B cell (primary cell): ENCODE data around the gene INHBE. TPM values are rescaled to one million over a fixed set of nuclear protein-coding genes. Genes with fewer than 3 reads are reported as not detected.

Experiments used
- ATAC-seq: fragments of 200-7000 bp; cut with Tn5 transposase; one replicate; pipeline ENCODE4 v1.10.0; 2021; ENCODE audit warnings: low read depth, mild to moderate bottlenecking, moderate number of reproducible peaks, moderate library complexity
- CTCF ChIA-PET: fragments of 350-600 bp; sonication (Branson Sonifier 250); formaldehyde crosslinking; loops from one replicate; lab custom pipeline; 2021; ENCODE audit warnings: antibody characterized with exemption, inconsistent platforms; lab: Charles Lee
- POLR2A ChIA-PET: fragments of 350-600 bp; sonication (Branson Sonifier 250); formaldehyde crosslinking; loops from one replicate; lab custom pipeline; 2021; ENCODE audit warnings: antibody characterized with exemption; lab: Charles Lee
- DNase-seq: peaks from one replicate; pipeline ENCODE4 v3.0.0; 2013
- H2AFZ ChIP-seq: 2 replicates; pipeline ENCODE4 v1.6.1; 2012; ENCODE audit warnings: mild to moderate bottlenecking, low read depth, low read length; ENCODE audit not compliant: insufficient read depth, poor library complexity, severe bottlenecking
- H3K27ac ChIP-seq, 2 donors: 1 replicate in 1 of 2; 2 replicates in 1 of 2; pipeline ENCODE4 v1.5.1; 2012 to 2013; ENCODE audit warnings: low read length in 2 of 2, mild to moderate bottlenecking in 2 of 2, moderate library complexity in 1 of 2
- H3K27me3 ChIP-seq, 4 experiments: fragments of 200-600 bp in 1 of 4; sonication (generic) in 1 of 4; replicated peaks in 1 of 4; 1 replicate in 2 of 4; 2 replicates in 2 of 4; pipeline versions ENCODE4 v1.6.1 to v1.7.0; 2013 to 2016; ENCODE audit warnings: low read length in 3 of 4, mild to moderate bottlenecking in 2 of 4, mixed read lengths in 1 of 4, moderate library complexity in 1 of 4; ENCODE audit not compliant: insufficient read depth in 4 of 4, control insufficient read depth in 3 of 4; ENCODE audit errors: control extremely low read depth in 1 of 4
- H3K36me3 ChIP-seq, 2 experiments: replicated peaks in 1 of 2; 1 replicate in 1 of 2; 2 replicates in 1 of 2; pipeline versions ENCODE4 v1.6.1 to v1.7.1; 2013; ENCODE audit warnings: low read length in 1 of 2; ENCODE audit not compliant: insufficient read depth in 2 of 2, control insufficient read depth in 1 of 2; ENCODE audit errors: control extremely low read depth in 1 of 2, extremely low read depth in 1 of 2
- H3K4me1 ChIP-seq, 2 donors: fragments of 200-600 bp in 1 of 2; sonication (generic) in 1 of 2; 1 replicate in 1 of 2; 2 replicates in 1 of 2; pipeline versions ENCODE4 v1.5.1 to v1.6.1; 2013 to 2017; ENCODE audit warnings: low read length in 2 of 2; ENCODE audit not compliant: control insufficient read depth in 2 of 2, insufficient read depth in 2 of 2
- H3K4me2 ChIP-seq: replicated peaks from 2 replicates; pipeline ENCODE3; 2012; ENCODE audit warnings: mild to moderate bottlenecking, low read depth, low read length; ENCODE audit not compliant: poor library complexity, severe bottlenecking
- H3K4me3 ChIP-seq, 5 experiments: fragments of 200-600 bp in 1 of 5; sonication (generic) in 1 of 5; 1 replicate in 3 of 5; 2 replicates in 2 of 5; pipeline versions ENCODE4 v1.5.1 to v1.7.0; 2011 to 2016; ENCODE audit warnings: low read length in 4 of 5, mild to moderate bottlenecking in 4 of 5, low read depth in 2 of 5, control low read depth in 1 of 5, moderate library complexity in 1 of 5; ENCODE audit not compliant: insufficient read depth in 1 of 5; ENCODE audit errors: control extremely low read depth in 1 of 5, extremely low read depth in 1 of 5
- H3K79me2 ChIP-seq: fragments of 200-600 bp; sonication (generic); one replicate; pipeline ENCODE4 v1.6.0; 2016; ENCODE audit warnings: low read length; ENCODE audit not compliant: control insufficient read depth, insufficient read depth
- H3K9ac ChIP-seq: fragments of 200-600 bp; sonication (generic); 2 replicates; pipeline ENCODE4 v1.6.1; 2017; ENCODE audit warnings: mild to moderate bottlenecking, low read length, moderate library complexity
- H3K9me3 ChIP-seq, 3 donors: one replicate each; pipeline versions ENCODE4 v1.6.1 to v1.7.1; 2013; ENCODE audit warnings: low read length in 2 of 3; ENCODE audit not compliant: control insufficient read depth in 2 of 3, insufficient read depth in 1 of 3; ENCODE audit errors: control extremely low read depth in 1 of 3
- H4K20me1 ChIP-seq: 2 replicates; pipeline ENCODE4 v1.6.0; 2012; ENCODE audit warnings: mild to moderate bottlenecking, low read length; ENCODE audit not compliant: insufficient read depth, control insufficient read depth, poor library complexity, severe bottlenecking
- H3K27ac Mint-ChIP-seq: one replicate; pipeline ENCODE4 v1.8.0; 2021; ENCODE audit warnings: mixed read lengths
- H3K27me3 Mint-ChIP-seq: one replicate; pipeline ENCODE4 v1.8.0; 2021; ENCODE audit warnings: mixed read lengths
- H3K4me1 Mint-ChIP-seq: one replicate; pipeline ENCODE4 v1.8.0; 2021; ENCODE audit warnings: mixed read lengths
- H3K4me3 Mint-ChIP-seq: one replicate; pipeline ENCODE4 v1.8.0; 2021; ENCODE audit warnings: mixed read lengths
- H3K9me3 Mint-ChIP-seq: one replicate; pipeline ENCODE4 v1.8.0; 2022; ENCODE audit warnings: mixed read lengths; ENCODE audit not compliant: insufficient read depth
- CTCF ChIP-seq: fragments of 200-600 bp; IDR thresholded peaks from one replicate; pipeline ENCODE4 v1.8.0; 2022; ENCODE audit warnings: antibody characterized with exemption, mild to moderate bottlenecking
- EZH2 ChIP-seq: IDR thresholded peaks from 2 replicates; pipeline ENCODE4 v1.6.1; 2012; ENCODE audit warnings: borderline replicate concordance, low read depth, mild to moderate bottlenecking, moderate library complexity, low read length; ENCODE audit not compliant: insufficient read depth, poor library complexity, severe bottlenecking
- WGBS: methylation state at CpG from one replicate; pipeline ENCODE4 v1.1.5; 2013; ENCODE audit warnings: missing lambda C conversion rate; ENCODE audit not compliant: insufficient coverage; 5-methylcytosine and 5-hydroxymethylcytosine counted together
- intact Hi-C: fragments of 100-400 bp; cut with micrococcal nuclease; formaldehyde crosslinking; loops from one replicate; pipeline ENCODE4 v1.10.0; 2022
- polyA plus RNA-seq: library from polyadenylated mRNA; depleted of rRNA; stranded (reverse); fragments of >200 nt; gene quantifications from 2 replicates; pipeline ENCODE4 v1.2.3, GENCODE V29; 2012
- total RNA-seq, 2 donors: library from RNA; stranded (reverse); fragments of 120-200 nt in 1 of 2; gene quantifications; 1 replicate in 1 of 2; 2 replicates in 1 of 2; pipeline versions ENCODE4 v1.2.3 to v1.2.4, GENCODE V29; 2013 to 2022

Gene INHBE
- total and polyA plus RNA-seq, 2 donors (not counting 1 experiment from before 2014, with no cell fraction given) = not detected

- intact Hi-C loops = loop anchor here (1.0 to 10.0 kb wide), 7 partner anchors 8 to 735 kb away; partner anchors contain the start of genes ARHGAP9, CDK4, DCTN2 and DDIT3
- no peaks in the 10 kb centered on the region for H3K27me3 ChIP-seq
- TF ChIP-seq EZH2 (no peak), CTCF (no peak)
- H3K27me3 Mint-ChIP-seq = no peaks in the 10 kb centered on the region
- H3K9me3 Mint-ChIP-seq = no peaks in the 10 kb centered on the region
- H3K27ac ChIP-seq = peak within 1 kb of the TSS; percentile 42 to 86
- H2AFZ ChIP-seq = peak within 1 kb of the TSS; percentile 85
- ChIA-PET CTCF (interaction anchor here (0.7 to 3.3 kb wide), 6 partner anchors 9 to 35 kb away, joined by 3 to 18 read pairs (median 8); partner anchors contain the start of gene GLI1), POLR2A (interaction anchor here (0.7 to 1.0 kb wide), 3 partner anchors 8 to 33 kb away, joined by 3 read pairs; partner anchors contain the start of gene ARHGAP9)
- H3K9ac ChIP-seq = peak within 1 kb of the TSS; percentile 77
- H3K79me2 ChIP-seq = peaks cover 60% of the 10 kb centered on the region
- peaks cover 20 to 25% of the 10 kb centered on the region in 2 donors for H3K4me1 ChIP-seq
- ATAC-seq (peak; percentile 98), DNase-seq (peak; percentile 96)
- peaks cover 5 to 29% of the 10 kb centered on the region in 2 experiments for H3K36me3 ChIP-seq
- peak within 1 kb of the TSS; percentile 89 for H3K4me3 Mint-ChIP-seq
- peak within 1 kb of the TSS; percentile 66 to 95 (median 86) for H3K4me3 ChIP-seq
- H3K9me3 ChIP-seq = no peaks in the 10 kb centered on the region
- peaks cover 31% of the 10 kb centered on the region for H3K4me1 Mint-ChIP-seq
- WGBS = 13% methylated on average over 41 of the region's 47 CpGs
- peak within 1 kb of the TSS; percentile 93 for H3K27ac Mint-ChIP-seq
- peaks cover 5% of the 10 kb centered on the region for H4K20me1 ChIP-seq
- peak within 1 kb of the TSS; percentile 98 for H3K4me2 ChIP-seq
These were observed 32.7 kb downstream of the INHBE start, which contains the start of gene MARS1 for GRCh38 chr12:57487597-57488401. Gene MARS1 (plus strand): TSS chr12:57488068. CDS start chr12:57488091, 23 bp downstream.
